Left lung (tissue), 10 donors: ENCODE results near the gene KLK8. TPM values are rescaled to one million over a fixed set of nuclear protein-coding genes. Genes with fewer than 3 reads are reported as not detected.

ENCODE experiments used
- ATAC-seq: fragments of 200-7000 bp; cut with Tn5 transposase; one replicate; pipeline ENCODE4 v1.9.1; 2020; ENCODE audit warnings: moderate library complexity
- DNase-seq, 4 donors: peaks; one replicate each; pipeline ENCODE4 v3.0.0-alpha.2; 2013 to 2020
- H3K27ac ChIP-seq, 2 donors: fragments of 200-600 bp; sonication (generic) in 1 of 2; one replicate each; pipeline versions ENCODE4 v1.5.0 to v1.8.0; 2020 to 2021
- H3K27me3 ChIP-seq, 2 donors: fragments of 200-600 bp; sonication (generic) in 1 of 2; one replicate each; pipeline versions ENCODE4 v1.5.0 to v1.8.0; 2020 to 2021
- H3K36me3 ChIP-seq, 2 donors: fragments of 200-600 bp; sonication (generic) in 1 of 2; one replicate each; pipeline versions ENCODE4 v1.5.0 to v1.8.0; 2020 to 2021
- H3K4me1 ChIP-seq, 2 donors: fragments of 200-600 bp; one replicate each; pipeline ENCODE4 v1.8.0; 2021
- H3K4me3 ChIP-seq, 2 donors: fragments of 200-600 bp; sonication (generic) in 1 of 2; one replicate each; pipeline versions ENCODE4 v1.5.0 to v1.8.0; 2020 to 2021; ENCODE audit warnings: mild to moderate bottlenecking in 1 of 2
- H3K9me3 ChIP-seq, 2 donors: fragments of 200-600 bp; sonication (generic) in 1 of 2; one replicate each; pipeline versions ENCODE4 v1.5.0 to v1.8.0; 2020 to 2021
- intact Hi-C, 2 donors: fragments of 100-400 bp; cut with DNase I; formaldehyde crosslinking; loops; one replicate each; pipeline versions ENCODE4 v1.11.2 to v1.14.2; 2022
- polyA plus RNA-seq, 6 donors: library from polyadenylated mRNA; unstranded; fragments of 120-200 nt; gene quantifications; one replicate each; pipeline ENCODE4 v1.2.1, GENCODE V29; 2013; ENCODE audit not compliant: insufficient read length in 6 of 6
- total RNA-seq, 2 donors: library from RNA; stranded (reverse); fragmentation: NEBNext Ultra II Directional; extraction: Animal tissue kit (Norgen Biotek cat#: 25700); gene quantifications; one replicate each; pipeline ENCODE4 v1.2.1, GENCODE V29; 2021
- TF ChIP-seq, protein P1 (sequence below), 2 donors: fragments of 200-600 bp; sonication (generic) in 1 of 2; IDR thresholded peaks; one replicate each; pipeline versions ENCODE4 v1.5.0 to v1.8.0; 2021; ENCODE audit warnings: antibody characterized with exemption in 2 of 2
- donor health status: DM: no; HTN: yes; CAD: no.
- donor health status: DM: no; HTN: no; CAD: no.

The KLK8 gene
- total and polyA plus RNA-seq, 8 donors: 0.24 TPM; not detected in 7

GRCh38 chr19:51029718-51030117 is 28.3 kb upstream of the KLK8 start:
- ATAC-seq (no peak), DNase-seq (no peak)
- H3K9me3 ChIP-seq: no peaks in the 10 kb centered on the region
- H3K36me3 ChIP-seq: no peaks in the 10 kb centered on the region
- TF ChIP-seq, protein P1, sequence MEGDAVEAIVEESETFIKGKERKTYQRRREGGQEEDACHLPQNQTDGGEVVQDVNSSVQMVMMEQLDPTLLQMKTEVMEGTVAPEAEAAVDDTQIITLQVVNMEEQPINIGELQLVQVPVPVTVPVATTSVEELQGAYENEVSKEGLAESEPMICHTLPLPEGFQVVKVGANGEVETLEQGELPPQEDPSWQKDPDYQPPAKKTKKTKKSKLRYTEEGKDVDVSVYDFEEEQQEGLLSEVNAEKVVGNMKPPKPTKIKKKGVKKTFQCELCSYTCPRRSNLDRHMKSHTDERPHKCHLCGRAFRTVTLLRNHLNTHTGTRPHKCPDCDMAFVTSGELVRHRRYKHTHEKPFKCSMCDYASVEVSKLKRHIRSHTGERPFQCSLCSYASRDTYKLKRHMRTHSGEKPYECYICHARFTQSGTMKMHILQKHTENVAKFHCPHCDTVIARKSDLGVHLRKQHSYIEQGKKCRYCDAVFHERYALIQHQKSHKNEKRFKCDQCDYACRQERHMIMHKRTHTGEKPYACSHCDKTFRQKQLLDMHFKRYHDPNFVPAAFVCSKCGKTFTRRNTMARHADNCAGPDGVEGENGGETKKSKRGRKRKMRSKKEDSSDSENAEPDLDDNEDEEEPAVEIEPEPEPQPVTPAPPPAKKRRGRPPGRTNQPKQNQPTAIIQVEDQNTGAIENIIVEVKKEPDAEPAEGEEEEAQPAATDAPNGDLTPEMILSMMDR (IDR thresholded peaks at IDR 0.05): no peak
- no peak overlapping the region for H3K27ac ChIP-seq
- H3K4me3 ChIP-seq: no peak overlapping the region
- H3K4me1 ChIP-seq: no peaks in the 10 kb centered on the region
- intact Hi-C loops: loop anchor here in 1 of 2 donors (10.0 kb wide), 1 partner anchor 145 kb away; no protein-coding TSS in a partner anchor
- peaks cover 4 to 77% of the 10 kb centered on the region in 2 donors for H3K27me3 ChIP-seq

- intact Hi-C loops: loop anchor here in 1 of 2 donors (10.0 kb wide), 1 partner anchor 147 kb away; no protein-coding TSS in a partner anchor
- Histone ChIP-seq H3K27me3 (peaks cover 4 to 81% of the 10 kb centered on the region in 2 donors), H3K36me3 (no peaks in the 10 kb centered on the region), H3K4me3 (no peak overlapping the region), H3K27ac (no peak overlapping the region), H3K9me3 (no peaks in the 10 kb centered on the region), H3K4me1 (no peaks in the 10 kb centered on the region)
- no peak for ATAC-seq
- DNase-seq: no peak
- TF ChIP-seq, protein P1 (IDR thresholded peaks at IDR 0.05): no peak
Observed at GRCh38 chr19:51027873-51028272, 26.5 kb upstream of the KLK8 start.

- H3K9me3 ChIP-seq: no peaks in the 10 kb centered on the region
- H3K4me1 ChIP-seq: no peaks in the 10 kb centered on the region
- H3K27ac ChIP-seq: no peak overlapping the region
- ATAC-seq: no peak
- DNase-seq: no peak
- no peak overlapping the region for H3K4me3 ChIP-seq
- TF ChIP-seq, protein P1 (IDR thresholded peaks at IDR 0.05): no peak
- H3K27me3 ChIP-seq: peaks cover 4 to 87% of the 10 kb centered on the region in 2 donors
- intact Hi-C loops: loop anchor here in 1 of 2 donors (10.0 kb wide), 1 partner anchor 148 kb away; no protein-coding TSS in a partner anchor
- no peaks in the 10 kb centered on the region for H3K36me3 ChIP-seq
Observed at GRCh38 chr19:51027126-51027806, 25.9 kb upstream of the KLK8 start.

DNA sequence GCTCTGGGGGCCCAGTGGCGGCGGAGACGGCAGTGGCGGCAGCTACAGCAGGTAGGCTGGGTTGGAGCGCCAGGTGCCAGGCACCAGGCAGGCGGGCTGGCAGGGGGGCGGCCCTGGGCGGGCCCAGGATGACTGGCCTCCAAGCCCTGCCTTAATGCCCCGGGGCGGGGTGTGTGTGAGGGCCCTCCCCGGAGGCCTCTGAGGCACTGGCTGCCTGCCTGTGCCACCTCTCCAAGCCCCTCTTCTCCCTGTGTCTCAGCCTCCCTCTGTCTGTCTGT is 25.1 kb upstream of the KLK8 start, which contains the start of gene KLK11:
Gene KLK11 (minus strand): TSS at position 63 of the 278 bp plus-strand sequence. CDS start 985 bp downstream, outside the sequence.
- no peaks in the 10 kb centered on the region for H3K36me3 ChIP-seq
- DNase-seq (peak in 1 of 4 donors; percentile 80), ATAC-seq (peak; percentile 55)
- H3K9me3 ChIP-seq: no peaks in the 10 kb centered on the region
- TF ChIP-seq, protein P1 (IDR thresholded peaks at IDR 0.05): no peak
- peaks cover 4 to 95% of the 10 kb centered on the region in 2 donors for H3K27me3 ChIP-seq
- H3K27ac ChIP-seq: no peak within 1 kb of the TSS
- intact Hi-C loops: loop anchor here in 1 of 2 donors (10.0 kb wide), 1 partner anchor 148 kb away; no protein-coding TSS in a partner anchor
- H3K4me3 ChIP-seq: no peak within 1 kb of the TSS
- H3K4me1 ChIP-seq: no peaks in the 10 kb centered on the region

GRCh38 chr19:51025809-51026553 is 24.6 kb upstream of the KLK8 start:
- Histone ChIP-seq H3K36me3 (no peaks in the 10 kb centered on the region), H3K27me3 (peaks cover 4 to 93% of the 10 kb centered on the region in 2 donors), H3K9me3 (no peaks in the 10 kb centered on the region), H3K27ac (no peak overlapping the region), H3K4me1 (no peaks in the 10 kb centered on the region), H3K4me3 (no peak overlapping the region)
- ATAC-seq (peak; percentile 17), DNase-seq (no peak)
- TF ChIP-seq, protein P1 (IDR thresholded peaks at IDR 0.05): no peak
- intact Hi-C loops: loop anchor here in 1 of 2 donors (10.0 kb wide), 1 partner anchor 149 kb away; no protein-coding TSS in a partner anchor
